H1 (cell line): ENCODE data around the gene LDLRAP1.
"Not testable (repeated sequence)": the region's sequence is repeated elsewhere in the genome, so short reads cannot be mapped to it uniquely, and the experiment has no call there.

ENCODE experiments used
- ATF3 ChIP-seq: IDR thresholded peaks from 2 replicates; pipeline ENCODE4 v1.6.1; 2011; ENCODE audit warnings: low read depth, mild to moderate bottlenecking, low read length; ENCODE audit not compliant: insufficient read depth
- EGR1 ChIP-seq: IDR thresholded peaks from 2 replicates; pipeline ENCODE4 v1.6.1; 2011; ENCODE audit warnings: low read depth, low read length, borderline replicate concordance
- EZH2 ChIP-seq: fragments of 200-600 bp; sonication (generic); IDR thresholded peaks from 2 replicates; pipeline ENCODE4 v1.7.1; 2012; ENCODE audit warnings: low read depth, mild to moderate bottlenecking, moderate library complexity, low read length, inconsistent platforms; ENCODE audit not compliant: severe bottlenecking
- GABPA ChIP-seq: IDR thresholded peaks from 2 replicates; pipeline ENCODE4 v1.6.1; 2011; ENCODE audit warnings: mild to moderate bottlenecking, low read length, moderate library complexity, borderline replicate concordance; ENCODE audit not compliant: insufficient read depth
- PHF8 ChIP-seq: fragments of 200-600 bp; sonication (generic); conservative IDR thresholded peaks from 2 replicates; pipeline ENCODE4 v1.7.1; 2012; ENCODE audit warnings: low read depth, mild to moderate bottlenecking, inconsistent platforms, low read length, moderate library complexity
- POLR2A ChIP-seq, 2 experiments: IDR thresholded peaks; 1 replicate in 1 of 2; 2 replicates in 1 of 2; pipeline ENCODE4 v1.6.1; 2011; ENCODE audit warnings: low read depth in 2 of 2, low read length in 2 of 2, mild to moderate bottlenecking in 2 of 2; ENCODE audit errors: control extremely low read depth in 1 of 2
- RBBP5 ChIP-seq: IDR thresholded peaks from 2 replicates; pipeline ENCODE4 v1.7.1; 2012; ENCODE audit warnings: low read depth, mild to moderate bottlenecking, inconsistent platforms, low read length, moderate library complexity, borderline replicate concordance
- SIN3A ChIP-seq, 2 experiments: IDR thresholded peaks in 1 of 2; conservative IDR thresholded peaks in 1 of 2; 2 replicates each; pipeline ENCODE4 v1.6.1; 2011 to 2012; ENCODE audit warnings: low read length in 2 of 2, improper control_type of control experiment in 1 of 2, low read depth in 1 of 2, mild to moderate bottlenecking in 1 of 2
- SP1 ChIP-seq: IDR thresholded peaks from 2 replicates; pipeline ENCODE4 v1.6.1; 2011; ENCODE audit warnings: low read depth, low read length
- TAF1 ChIP-seq: IDR thresholded peaks from 2 replicates; pipeline ENCODE4 v1.6.1; 2011; ENCODE audit warnings: mild to moderate bottlenecking, low read depth, low read length
- TAF7 ChIP-seq: optimal IDR thresholded peaks from 2 replicates; pipeline ENCODE3; 2011; ENCODE audit warnings: low read depth, mild to moderate bottlenecking, inconsistent platforms, low read length, moderate library complexity, borderline replicate concordance
- TF ChIP-seq, protein P1 (sequence below): IDR thresholded peaks from 2 replicates; pipeline ENCODE4 v1.6.1; 2012; ENCODE audit warnings: inconsistent platforms
- TF ChIP-seq, protein P2 (sequence below), 3 experiments: IDR thresholded peaks; 1 replicate in 2 of 3; 2 replicates in 1 of 3; pipeline versions ENCODE4 v1.5.1 to v1.6.1; 2011; ENCODE audit warnings: low read length in 3 of 3, mild to moderate bottlenecking in 3 of 3, inconsistent platforms in 2 of 3, low read depth in 1 of 3, moderate library complexity in 1 of 3; ENCODE audit not compliant: insufficient read depth in 1 of 3; ENCODE audit errors: control extremely low read depth in 1 of 3
- TF ChIP-seq, protein P3 (sequence below): IDR thresholded peaks from 2 replicates; pipeline ENCODE4 v1.6.1; 2011; ENCODE audit warnings: low read length, improper control_type of control experiment

GRCh38 chr1:25588786-25589185 lies 45.4 kb downstream of the LDLRAP1 start:
- TF ChIP-seq, protein P1, sequence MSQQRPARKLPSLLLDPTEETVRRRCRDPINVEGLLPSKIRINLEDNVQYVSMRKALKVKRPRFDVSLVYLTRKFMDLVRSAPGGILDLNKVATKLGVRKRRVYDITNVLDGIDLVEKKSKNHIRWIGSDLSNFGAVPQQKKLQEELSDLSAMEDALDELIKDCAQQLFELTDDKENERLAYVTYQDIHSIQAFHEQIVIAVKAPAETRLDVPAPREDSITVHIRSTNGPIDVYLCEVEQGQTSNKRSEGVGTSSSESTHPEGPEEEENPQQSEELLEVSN, result not testable (repeated sequence)
- not testable (repeated sequence) for TF ChIP-seq POLR2A (IDR thresholded peaks at IDR 0.05; ENCODE audit: control extremely low read depth in 1 of 2, low read depth in 2 of 2, low read length in 2 of 2); SP1; EGR1; EZH2; RBBP5; ATF3; GABPA; TAF1; SIN3A (conservative IDR thresholded peaks at IDR 0.05 in 1 of 2, IDR thresholded peaks at IDR 0.05 in 1 of 2; ENCODE audit: low read depth in 1 of 2, low read length in 2 of 2); PHF8; TAF7
- TF ChIP-seq, protein P2, sequence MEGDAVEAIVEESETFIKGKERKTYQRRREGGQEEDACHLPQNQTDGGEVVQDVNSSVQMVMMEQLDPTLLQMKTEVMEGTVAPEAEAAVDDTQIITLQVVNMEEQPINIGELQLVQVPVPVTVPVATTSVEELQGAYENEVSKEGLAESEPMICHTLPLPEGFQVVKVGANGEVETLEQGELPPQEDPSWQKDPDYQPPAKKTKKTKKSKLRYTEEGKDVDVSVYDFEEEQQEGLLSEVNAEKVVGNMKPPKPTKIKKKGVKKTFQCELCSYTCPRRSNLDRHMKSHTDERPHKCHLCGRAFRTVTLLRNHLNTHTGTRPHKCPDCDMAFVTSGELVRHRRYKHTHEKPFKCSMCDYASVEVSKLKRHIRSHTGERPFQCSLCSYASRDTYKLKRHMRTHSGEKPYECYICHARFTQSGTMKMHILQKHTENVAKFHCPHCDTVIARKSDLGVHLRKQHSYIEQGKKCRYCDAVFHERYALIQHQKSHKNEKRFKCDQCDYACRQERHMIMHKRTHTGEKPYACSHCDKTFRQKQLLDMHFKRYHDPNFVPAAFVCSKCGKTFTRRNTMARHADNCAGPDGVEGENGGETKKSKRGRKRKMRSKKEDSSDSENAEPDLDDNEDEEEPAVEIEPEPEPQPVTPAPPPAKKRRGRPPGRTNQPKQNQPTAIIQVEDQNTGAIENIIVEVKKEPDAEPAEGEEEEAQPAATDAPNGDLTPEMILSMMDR (IDR thresholded peaks at IDR 0.05; ENCODE audit: control extremely low read depth in 1 of 3, insufficient read depth in 1 of 3, low read depth in 1 of 3, low read length in 3 of 3), result not testable (repeated sequence)
- TF ChIP-seq, protein P3, sequence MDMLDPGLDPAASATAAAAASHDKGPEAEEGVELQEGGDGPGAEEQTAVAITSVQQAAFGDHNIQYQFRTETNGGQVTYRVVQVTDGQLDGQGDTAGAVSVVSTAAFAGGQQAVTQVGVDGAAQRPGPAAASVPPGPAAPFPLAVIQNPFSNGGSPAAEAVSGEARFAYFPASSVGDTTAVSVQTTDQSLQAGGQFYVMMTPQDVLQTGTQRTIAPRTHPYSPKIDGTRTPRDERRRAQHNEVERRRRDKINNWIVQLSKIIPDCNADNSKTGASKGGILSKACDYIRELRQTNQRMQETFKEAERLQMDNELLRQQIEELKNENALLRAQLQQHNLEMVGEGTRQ, result not testable (repeated sequence)
